ENCODE results near the gene DNASE1L1.

GRCh38 chrX:154380787-154381186, 28.3 kb downstream of the DNASE1L1 start:
- no peak for TF ChIP-seq EP300 (IDR thresholded peaks at IDR 0.05; ENCODE audit: borderline replicate concordance in 1 of 2, low read depth in 1 of 2, low read length in 1 of 2)
- no peak for TF ChIP-seq CTCF (IDR thresholded peaks at IDR 0.05)
- no peak for TF ChIP-seq TEAD4 (IDR thresholded peaks at IDR 0.05; ENCODE audit: borderline replicate concordance, insufficient read depth)
- TF ChIP-seq JUND (IDR thresholded peaks at IDR 0.05): no peak
- no peak for TF ChIP-seq ELF1 (IDR thresholded peaks at IDR 0.05)
- TF ChIP-seq TAF1 (IDR thresholded peaks at IDR 0.05; ENCODE audit: borderline replicate concordance, low read depth, low read length): no peak
- TF ChIP-seq EZH2phosphoT487 (IDR thresholded peaks at IDR 0.05; ENCODE audit: borderline replicate concordance, low read depth): no peak

All from SK-N-SH (cell line).